Uterus (tissue), 4 donors: ENCODE measurements around the gene NRTN. TPM values are rescaled to one million over a fixed set of nuclear protein-coding genes. Genes with fewer than 3 reads are reported as not detected.
A peak's percentile ranks its signal among the peaks of the same experiment; 100 is the strongest.

Experiments used
- DNase-seq, 2 donors: peaks; one replicate each; pipeline ENCODE4 v3.0.0-alpha.2; 2019 to 2020
- H3K27ac ChIP-seq, 2 donors: fragments of 200-600 bp; sonication (generic); 1 replicate in 1 of 2; 2 replicates in 1 of 2; pipeline ENCODE4 v1.5.1; 2016 to 2018
- H3K27me3 ChIP-seq, 2 donors: fragments of 200-600 bp; sonication (generic); one replicate each; pipeline ENCODE4 v1.5.1; 2018 to 2019; ENCODE audit warnings: control low read depth in 1 of 2
- H3K36me3 ChIP-seq, 2 donors: fragments of 200-600 bp; sonication (generic); one replicate each; pipeline ENCODE4 v1.5.1; 2019; ENCODE audit warnings: control low read depth in 1 of 2
- H3K4me1 ChIP-seq, 2 donors: fragments of 200-600 bp; sonication (generic); one replicate each; pipeline ENCODE4 v1.5.1; 2018 to 2019; ENCODE audit warnings: control low read depth in 1 of 2
- H3K4me3 ChIP-seq, 2 donors: fragments of 200-600 bp; sonication (generic); 1 replicate in 1 of 2; 2 replicates in 1 of 2; pipeline ENCODE4 v1.5.1; 2018 to 2019; ENCODE audit warnings: mild to moderate bottlenecking in 1 of 2
- H3K9me3 ChIP-seq, 2 donors: fragments of 200-600 bp; sonication (generic); one replicate each; pipeline ENCODE4 v1.5.1; 2019; ENCODE audit warnings: control low read depth in 1 of 2
- POLR2A ChIP-seq, 2 donors: fragments of 450-650 bp; IDR thresholded peaks; one replicate each; pipeline ENCODE4 v1.6.1; 2016; ENCODE audit warnings: antibody characterized with exemption in 2 of 2, mild to moderate bottlenecking in 1 of 2, moderate library complexity in 1 of 2
- intact Hi-C: fragments of 100-400 bp; cut with DNase I; formaldehyde crosslinking; loops from one replicate; pipeline ENCODE4 v1.15.1; 2023; ENCODE audit warnings: low total_unique reads
- total RNA-seq, 4 donors: library from RNA; depleted of rRNA in 3 of 4; stranded (reverse); fragments of >200 nt in 3 of 4; gene quantifications; one replicate each; pipeline versions ENCODE4 v1.1.0 to v1.2.4, GENCODE V29; 2014 to 2023
- TF ChIP-seq, protein P1 (sequence below), 4 experiments: fragments of 200-600 bp in 2 of 4; fragments of 450-650 bp in 2 of 4; sonication (generic) in 2 of 4; IDR thresholded peaks; one replicate each; pipeline ENCODE4 v1.5.1; 2016 to 2019; ENCODE audit warnings: antibody characterized with exemption in 4 of 4, mild to moderate bottlenecking in 2 of 4, moderate library complexity in 1 of 4
- donor health status: DM: yes; HTN: yes; CAD: no.

Gene NRTN
- total RNA-seq, 4 donors from 2014 or later: 0.35 TPM; not detected in 3

DNA sequence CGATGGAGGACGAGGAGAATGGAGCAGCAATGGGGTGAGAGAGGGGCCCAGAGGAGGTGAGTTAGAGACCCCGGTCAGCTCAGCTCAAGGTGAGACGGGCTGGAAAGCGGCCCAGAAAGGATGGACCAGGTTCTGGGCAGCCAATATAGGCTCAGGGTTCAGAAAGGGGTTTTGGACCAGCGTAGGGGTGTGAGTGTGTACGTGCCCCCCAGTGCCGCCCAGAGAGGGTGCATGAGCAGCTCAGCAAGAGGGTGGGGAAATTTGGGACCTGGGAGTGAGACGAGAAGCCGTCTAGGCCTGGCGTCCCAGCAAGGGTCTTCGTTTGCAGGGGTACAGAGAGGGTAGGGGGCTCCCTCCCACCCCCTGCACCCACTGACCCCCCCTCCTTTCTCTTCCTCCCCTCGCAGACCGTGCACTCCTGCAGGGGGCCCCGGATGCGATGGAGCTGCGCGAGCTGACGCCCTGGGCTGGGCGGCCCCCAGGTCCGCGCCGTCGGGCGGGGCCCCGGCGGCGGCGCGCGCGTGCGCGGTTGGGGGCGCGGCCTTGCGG is 22.5 kb downstream of the NRTN start:
- TF ChIP-seq POLR2A (IDR thresholded peaks at IDR 0.05): no peak
- TF ChIP-seq, protein P1, sequence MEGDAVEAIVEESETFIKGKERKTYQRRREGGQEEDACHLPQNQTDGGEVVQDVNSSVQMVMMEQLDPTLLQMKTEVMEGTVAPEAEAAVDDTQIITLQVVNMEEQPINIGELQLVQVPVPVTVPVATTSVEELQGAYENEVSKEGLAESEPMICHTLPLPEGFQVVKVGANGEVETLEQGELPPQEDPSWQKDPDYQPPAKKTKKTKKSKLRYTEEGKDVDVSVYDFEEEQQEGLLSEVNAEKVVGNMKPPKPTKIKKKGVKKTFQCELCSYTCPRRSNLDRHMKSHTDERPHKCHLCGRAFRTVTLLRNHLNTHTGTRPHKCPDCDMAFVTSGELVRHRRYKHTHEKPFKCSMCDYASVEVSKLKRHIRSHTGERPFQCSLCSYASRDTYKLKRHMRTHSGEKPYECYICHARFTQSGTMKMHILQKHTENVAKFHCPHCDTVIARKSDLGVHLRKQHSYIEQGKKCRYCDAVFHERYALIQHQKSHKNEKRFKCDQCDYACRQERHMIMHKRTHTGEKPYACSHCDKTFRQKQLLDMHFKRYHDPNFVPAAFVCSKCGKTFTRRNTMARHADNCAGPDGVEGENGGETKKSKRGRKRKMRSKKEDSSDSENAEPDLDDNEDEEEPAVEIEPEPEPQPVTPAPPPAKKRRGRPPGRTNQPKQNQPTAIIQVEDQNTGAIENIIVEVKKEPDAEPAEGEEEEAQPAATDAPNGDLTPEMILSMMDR (IDR thresholded peaks at IDR 0.05): no peak
- Histone ChIP-seq H3K27me3 (peaks cover 0 to 6% of the 10 kb centered on the region in 2 donors), H3K36me3 (no peaks in the 10 kb centered on the region), H3K9me3 (no peaks in the 10 kb centered on the region), H3K4me3 (no peak overlapping the region), H3K4me1 (peaks cover 0 to 7% of the 10 kb centered on the region in 2 donors), H3K27ac (peak overlapping the region in 1 of 2 donors; percentile 41)
- no peak for DNase-seq
- intact Hi-C loops: no loop called here

- peak overlapping the region; percentile 2 to 20 for H3K4me3 ChIP-seq
- TF ChIP-seq, protein P1 (IDR thresholded peaks at IDR 0.05): no peak
- TF ChIP-seq POLR2A (IDR thresholded peaks at IDR 0.05): peak; percentile 54 to 89
- H3K27ac ChIP-seq: peak overlapping the region in 1 of 2 donors; percentile 41
- H3K4me1 ChIP-seq: peaks cover 0 to 7% of the 10 kb centered on the region in 2 donors
- DNase-seq: peak; percentile 64 to 69
- peaks cover 0 to 6% of the 10 kb centered on the region in 2 donors for H3K27me3 ChIP-seq
- intact Hi-C loops: no loop called here
- no peaks in the 10 kb centered on the region for H3K36me3 ChIP-seq
- no peaks in the 10 kb centered on the region for H3K9me3 ChIP-seq
Observed at GRCh38 chr19:5827891-5828660, 23.2 kb downstream of the NRTN start.

DNA sequence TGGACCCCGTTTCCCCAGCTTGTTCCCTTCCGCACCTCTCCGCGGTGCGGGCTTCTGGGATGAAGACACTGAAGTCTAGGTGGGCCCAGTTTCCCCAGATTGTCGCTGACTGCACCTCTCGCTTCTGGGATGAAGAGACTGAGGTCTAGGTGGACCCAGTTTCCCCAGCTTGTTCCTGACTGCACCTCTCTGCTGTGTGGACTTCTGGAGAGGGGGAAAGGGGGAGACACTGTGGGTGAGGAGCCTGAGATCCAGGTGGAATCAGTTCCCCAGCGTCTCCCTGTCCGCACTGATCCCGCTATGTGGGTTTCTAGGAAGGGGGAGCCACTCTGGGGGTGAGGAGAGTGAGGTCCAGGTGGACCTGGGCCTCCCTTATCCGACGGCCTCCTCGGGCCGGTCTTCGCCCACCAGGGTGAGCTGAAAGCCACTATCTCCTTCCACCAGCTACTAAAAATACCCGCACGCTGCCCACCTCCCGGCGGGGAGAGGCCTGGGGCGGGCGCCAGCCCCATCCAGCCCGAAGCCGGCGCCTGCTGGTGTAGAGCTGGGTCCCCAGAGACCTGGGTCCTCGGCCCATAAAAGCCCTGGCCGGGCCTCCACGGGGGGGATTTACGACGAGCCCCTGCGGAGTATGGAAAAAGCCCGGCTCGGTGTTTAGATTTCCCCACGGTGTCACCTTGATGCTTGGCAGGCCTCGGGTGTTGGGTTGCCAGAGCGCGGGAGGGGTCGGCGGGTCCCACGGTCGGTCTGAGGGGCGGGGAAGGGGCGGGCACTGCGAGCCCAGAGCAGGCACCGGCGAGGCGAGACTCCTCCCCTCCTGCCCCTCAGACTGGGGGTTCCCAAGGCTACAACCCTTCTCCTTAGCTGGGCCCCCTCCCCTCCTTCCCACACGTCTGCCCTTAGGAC is 24.0 kb downstream of the NRTN start:
- H3K27me3 ChIP-seq: peaks cover 0 to 6% of the 10 kb centered on the region in 2 donors
- peak overlapping the region; percentile 2 to 20 for H3K4me3 ChIP-seq
- H3K27ac ChIP-seq: peak overlapping the region in 1 of 2 donors; percentile 12
- no peaks in the 10 kb centered on the region for H3K9me3 ChIP-seq
- H3K4me1 ChIP-seq: peaks cover 0 to 7% of the 10 kb centered on the region in 2 donors
- no peaks in the 10 kb centered on the region for H3K36me3 ChIP-seq
- intact Hi-C loops: no loop called here
- peak in 1 of 2 donors; percentile 34 for DNase-seq
- TF ChIP-seq, protein P1 (IDR thresholded peaks at IDR 0.05): no peak
- TF ChIP-seq POLR2A (IDR thresholded peaks at IDR 0.05): no peak

- Histone ChIP-seq H3K4me1 (peaks cover 0 to 7% of the 10 kb centered on the region in 2 donors), H3K4me3 (no peak overlapping the region), H3K36me3 (no peaks in the 10 kb centered on the region), H3K27ac (peak overlapping the region in 1 of 2 donors; percentile 12), H3K9me3 (no peaks in the 10 kb centered on the region), H3K27me3 (peaks cover 0 to 6% of the 10 kb centered on the region in 2 donors)
- intact Hi-C loops: no loop called here
- TF ChIP-seq, protein P1 (IDR thresholded peaks at IDR 0.05): no peak
- TF ChIP-seq POLR2A (IDR thresholded peaks at IDR 0.05): no peak
- no peak for DNase-seq
Observed at GRCh38 chr19:5829567-5830310, 24.9 kb downstream of the NRTN start.
